Fibroblast of skin of right biceps (primary cell): Measurements from ENCODE around the gene ST6GALNAC4.
"Not testable (repeated sequence)": the region's sequence is repeated elsewhere in the genome, so short reads cannot be mapped to it uniquely, and the experiment has no call there.

Experiments used
- DNase-seq: peaks from one replicate; pipeline ENCODE4 v3.0.0-alpha.2; 2013

The ST6GALNAC4 gene

GRCh38 chr9:127884976-127885490, 31.8 kb downstream of the ST6GALNAC4 start:
- DNase-seq, result no peak

GRCh38 chr9:127884427-127884911, 32.4 kb downstream of the ST6GALNAC4 start:
- no peak for DNase-seq

GRCh38 chr9:127883959-127884358, 32.9 kb downstream of the ST6GALNAC4 start:
- DNase-seq, result no peak

GRCh38 chr9:127881715-127882114, 35.1 kb downstream of the ST6GALNAC4 start:
- not testable (repeated sequence) for DNase-seq

- DNase-seq, result no peak
These were observed 36.7 kb downstream of the ST6GALNAC4 start for GRCh38 chr9:127880143-127880542.

GRCh38 chr9:127878652-127879390, 38.0 kb downstream of the ST6GALNAC4 start:
- no peak for DNase-seq

GRCh38 chr9:127878001-127878651, 38.7 kb downstream of the ST6GALNAC4 start:
- DNase-seq, result no peak

GRCh38 chr9:127877566-127877998, 39.3 kb downstream of the ST6GALNAC4 start, which contains the start of gene AK1:
Gene AK1 (minus strand): TSS chr9:127877675. CDS start chr9:127874617, 3,058 bp downstream.
- DNase-seq, result peak; percentile 66

GRCh38 chr9:127876764-127877562, 39.9 kb downstream of the ST6GALNAC4 start:
- no peak for DNase-seq

GRCh38 chr9:127876026-127876763, 40.6 kb downstream of the ST6GALNAC4 start:
- DNase-seq, result no peak

- peak; percentile 73 for DNase-seq
These were observed 41.4 kb downstream of the ST6GALNAC4 start for GRCh38 chr9:127875306-127875966.

GRCh38 chr9:127874301-127875221, 42.3 kb downstream of the ST6GALNAC4 start:
- no peak for DNase-seq

- no peak for DNase-seq
These were observed 43.0 kb downstream of the ST6GALNAC4 start for GRCh38 chr9:127873886-127874285.

GRCh38 chr9:127873223-127873691, 43.6 kb downstream of the ST6GALNAC4 start:
- DNase-seq, result no peak

- DNase-seq, result no peak
These were observed 44.2 kb downstream of the ST6GALNAC4 start for GRCh38 chr9:127872369-127873222.

- DNase-seq, result no peak
These were observed 45.3 kb downstream of the ST6GALNAC4 start for GRCh38 chr9:127871531-127871930.

- no peak for DNase-seq
These were observed 46.0 kb downstream of the ST6GALNAC4 start for GRCh38 chr9:127870887-127871286.

GRCh38 chr9:127870153-127870491, 46.7 kb downstream of the ST6GALNAC4 start:
- DNase-seq, result not testable (repeated sequence)
